Amniotic epithelial cell (primary cell): Measurements from ENCODE around the gene IL22RA1.

ENCODE experiments used
- DNase-seq: peaks from one replicate; pipeline ENCODE4 v3.0.0-alpha.2; 2010; ENCODE audit warnings: low read depth

Gene IL22RA1

DNA sequence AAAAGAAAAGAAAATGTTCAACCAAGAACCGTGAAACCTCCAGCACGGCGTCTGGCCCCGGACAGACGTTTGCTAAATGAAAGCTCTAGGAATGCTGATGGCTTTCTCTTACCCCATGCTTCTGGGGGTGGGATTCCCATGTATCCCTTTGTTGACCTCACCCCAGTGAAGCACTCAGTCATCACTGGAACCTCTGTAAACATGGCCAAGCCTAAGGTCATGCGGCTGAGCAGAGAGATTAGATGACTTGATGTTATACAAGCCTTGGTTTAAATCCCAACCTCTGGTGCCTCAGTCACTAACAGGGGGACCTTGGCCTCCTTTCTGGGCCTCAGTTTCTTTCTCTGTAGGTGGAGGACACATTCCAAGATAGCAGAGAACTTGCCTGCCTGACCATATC lies 28.2 kb downstream of the IL22RA1 start:
- no peak for DNase-seq

DNA sequence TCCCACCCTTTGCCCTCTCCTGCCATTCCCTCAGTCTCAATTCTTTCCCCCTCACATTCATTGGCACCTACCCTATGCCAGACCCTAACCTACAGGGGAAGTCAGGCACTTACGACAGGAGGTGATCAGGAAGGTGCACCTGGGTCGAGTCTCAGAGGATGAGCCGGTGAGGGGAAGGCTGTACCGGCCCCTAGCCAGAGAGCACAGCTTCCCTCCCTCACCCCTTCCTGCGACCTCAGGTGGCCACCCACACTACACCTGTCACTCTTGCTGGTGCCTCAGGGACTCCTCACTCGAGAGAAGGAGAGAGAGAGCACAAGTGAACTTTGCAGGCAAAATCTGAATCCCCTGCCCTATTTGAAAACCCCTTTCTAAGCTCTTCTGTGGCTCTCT lies 29.3 kb downstream of the IL22RA1 start:
- DNase-seq: no peak

DNA sequence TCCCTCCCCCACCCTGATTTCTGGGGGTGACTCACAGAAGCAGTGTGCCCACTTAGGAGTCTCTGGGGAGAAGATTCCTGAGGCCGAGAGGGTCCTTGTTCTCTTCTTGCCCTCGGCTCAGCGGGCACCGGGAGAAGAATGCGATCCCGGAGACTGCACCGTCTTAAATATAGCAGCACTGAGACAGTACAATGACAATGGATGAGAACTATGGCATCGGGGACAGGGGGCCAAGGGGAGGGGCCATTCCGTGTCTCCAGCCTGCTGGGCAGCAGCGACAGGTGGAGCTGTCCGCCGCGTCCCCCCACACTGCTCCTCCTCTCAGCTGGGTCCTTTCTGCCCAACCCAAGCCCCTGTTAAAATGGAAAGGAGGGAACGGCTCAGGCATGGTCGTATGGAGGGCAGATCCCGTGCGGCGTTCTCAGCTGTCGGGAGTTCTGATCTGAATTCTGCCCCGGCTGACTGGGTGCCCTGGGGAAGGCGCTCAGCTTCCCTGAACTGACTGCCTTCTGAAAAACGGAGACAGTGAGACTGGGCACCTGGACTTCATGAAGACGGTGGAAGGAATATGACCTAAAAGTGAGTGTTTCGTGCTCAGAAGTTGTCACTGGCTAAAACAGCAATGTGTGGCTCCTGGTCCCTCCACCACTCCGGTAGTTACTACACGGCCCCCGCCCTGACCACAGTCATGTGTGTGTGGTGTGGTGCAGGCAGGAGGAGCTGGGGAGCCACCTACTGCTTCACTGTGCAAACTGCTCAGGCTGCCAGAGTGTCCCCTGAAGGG lies 30.8 kb downstream of the IL22RA1 start, which contains the start of gene MYOM3:
MYOM3 (minus strand) TSS at position 140 of the 784 bp plus-strand sequence. CDS start 3,499 bp downstream, outside the sequence.
- DNase-seq: peak; percentile 73

GRCh38 chr1:24111262-24111995 lies 31.5 kb downstream of the IL22RA1 start:
- DNase-seq: peak; percentile 45

DNA sequence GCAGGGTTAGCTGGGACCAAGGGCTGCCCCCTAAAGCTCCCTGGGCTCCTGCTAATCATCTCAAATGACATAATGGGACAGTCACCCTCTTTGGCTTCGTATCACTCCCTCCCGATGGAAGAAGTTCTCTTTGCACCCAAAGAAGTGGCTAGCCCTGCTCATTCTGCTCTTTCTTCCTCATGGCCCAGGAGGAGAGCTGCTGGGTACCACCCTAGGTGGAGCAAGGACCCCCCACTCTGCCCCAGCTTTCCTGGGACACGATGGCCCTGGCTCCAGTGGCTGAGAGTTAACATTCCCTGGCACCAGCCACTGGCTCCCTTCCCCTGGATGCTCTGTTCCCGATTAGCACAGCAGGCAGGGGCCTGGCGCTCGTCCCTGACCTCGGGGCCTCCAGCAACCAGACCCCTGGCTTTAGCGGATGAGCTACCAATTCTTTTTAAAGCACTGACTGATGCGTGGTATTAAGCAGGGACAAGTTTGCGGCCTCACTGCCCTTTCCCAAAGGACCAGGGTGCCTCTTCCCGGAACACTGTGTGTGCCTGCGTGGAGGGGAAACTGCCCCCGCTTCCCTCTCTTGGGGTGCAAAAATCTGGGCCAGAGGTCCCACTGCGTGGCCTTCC lies 32.2 kb downstream of the IL22RA1 start:
- no peak for DNase-seq

GRCh38 chr1:24109686-24110475 lies 33.1 kb downstream of the IL22RA1 start:
- DNase-seq: no peak

DNA sequence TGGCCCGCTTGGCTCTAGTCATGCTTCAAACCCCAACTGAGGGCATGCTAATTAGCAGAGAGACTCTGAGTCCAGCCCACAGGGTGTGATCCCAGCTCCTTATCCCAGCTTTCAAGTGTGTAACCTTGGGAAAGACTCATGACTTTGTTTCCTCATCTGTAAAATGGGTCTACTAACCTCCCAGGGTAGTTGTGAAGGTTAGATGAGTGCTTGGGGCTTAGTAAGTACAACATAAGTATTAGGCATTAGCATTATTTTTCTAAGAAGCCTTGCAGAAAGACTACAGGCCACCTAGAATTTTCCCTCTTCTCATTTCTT lies 33.8 kb downstream of the IL22RA1 start:
- no peak for DNase-seq

DNA sequence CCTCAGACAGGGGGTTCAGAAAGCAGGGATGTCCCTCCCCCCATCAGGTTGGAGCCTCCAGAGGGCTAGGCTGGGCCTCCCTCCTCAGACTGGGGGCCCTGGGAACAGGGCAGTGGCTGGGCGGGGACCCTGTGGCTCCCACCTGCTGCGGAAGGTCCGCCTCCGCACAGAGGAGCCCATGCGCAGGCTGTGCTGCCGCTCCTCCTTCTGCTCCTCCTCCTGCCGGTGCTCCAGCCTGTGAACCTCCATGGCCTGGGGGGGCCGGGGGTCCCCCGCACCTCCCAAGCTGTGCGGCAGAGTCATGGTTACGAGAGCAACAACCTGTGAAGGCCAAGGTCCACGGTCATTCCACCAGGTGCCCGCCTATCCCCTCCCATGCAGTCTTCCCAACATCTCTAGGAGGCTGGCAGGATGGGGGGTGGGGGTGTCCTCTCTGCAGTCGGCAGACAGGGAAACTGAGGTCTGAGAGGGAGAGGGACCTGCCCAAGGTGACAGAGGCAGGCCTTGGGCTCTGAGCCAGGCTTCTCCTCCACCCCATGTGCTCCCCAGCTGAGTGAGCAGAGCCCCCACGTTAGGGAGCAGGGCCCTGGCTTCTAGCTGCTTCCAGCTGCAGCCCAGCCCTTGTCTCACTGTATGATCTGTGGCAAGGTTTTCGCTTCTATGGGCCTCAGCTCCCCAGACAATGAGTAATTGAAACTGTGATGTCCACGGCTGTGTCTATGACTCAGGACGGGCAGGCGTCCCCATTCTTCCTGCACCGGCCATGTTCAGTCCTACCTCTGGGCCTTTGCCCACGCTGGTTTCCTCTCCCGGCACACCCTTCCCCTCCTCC lies 34.4 kb downstream of the IL22RA1 start:
- DNase-seq: peak; percentile 83

- DNase-seq: peak; percentile 74
Measured at GRCh38 chr1:24107462-24108138, 35.3 kb downstream of the IL22RA1 start.

GRCh38 chr1:24105368-24106160 lies 37.4 kb downstream of the IL22RA1 start:
- DNase-seq: no peak

DNA sequence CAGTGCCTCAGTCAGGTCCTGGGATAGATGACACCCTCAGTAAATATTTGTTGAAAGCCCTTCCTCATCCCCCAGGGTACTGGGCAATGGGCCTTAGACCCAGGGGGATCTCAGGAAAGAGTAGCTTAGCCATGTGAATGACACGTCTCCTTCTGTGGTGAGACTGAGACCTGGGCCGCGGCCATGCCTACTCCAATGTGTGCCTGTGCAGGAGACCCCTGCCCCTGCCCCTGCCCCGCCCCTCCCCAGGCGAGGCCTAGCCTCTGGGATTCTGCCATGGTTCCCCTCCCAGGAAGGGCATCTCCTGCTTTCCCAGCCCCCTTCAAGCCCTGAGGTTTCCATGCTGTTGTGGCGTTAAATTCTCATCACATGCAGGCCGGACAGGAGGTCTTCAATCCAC lies 38.1 kb downstream of the IL22RA1 start:
- DNase-seq: no peak

DNA sequence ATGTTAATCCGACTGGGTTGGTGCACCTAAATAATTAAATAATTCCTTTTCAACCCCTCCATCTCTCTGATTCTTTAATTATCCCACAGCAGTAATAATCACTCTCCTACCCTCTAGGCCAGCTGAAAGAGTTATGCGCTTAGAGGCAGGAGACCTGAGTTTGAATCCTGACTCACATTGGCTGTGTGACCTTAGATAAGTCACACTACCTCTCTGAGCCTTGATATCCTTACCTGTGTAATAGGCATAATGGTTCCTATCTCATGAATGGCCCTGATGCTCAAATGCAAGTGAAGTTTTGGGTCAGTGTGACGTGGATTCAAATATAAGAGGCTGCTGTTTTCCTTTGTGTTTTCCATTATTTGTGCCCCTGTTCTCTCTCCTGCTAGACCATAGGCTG lies 39.1 kb downstream of the IL22RA1 start:
- DNase-seq: no peak

- no peak for DNase-seq
Measured at GRCh38 chr1:24103408-24103807, 39.5 kb downstream of the IL22RA1 start.

- DNase-seq: no peak
Measured at GRCh38 chr1:24102961-24103360, 40.0 kb downstream of the IL22RA1 start.

- DNase-seq: no peak
Measured at GRCh38 chr1:24101796-24102586, 40.9 kb downstream of the IL22RA1 start.

DNA sequence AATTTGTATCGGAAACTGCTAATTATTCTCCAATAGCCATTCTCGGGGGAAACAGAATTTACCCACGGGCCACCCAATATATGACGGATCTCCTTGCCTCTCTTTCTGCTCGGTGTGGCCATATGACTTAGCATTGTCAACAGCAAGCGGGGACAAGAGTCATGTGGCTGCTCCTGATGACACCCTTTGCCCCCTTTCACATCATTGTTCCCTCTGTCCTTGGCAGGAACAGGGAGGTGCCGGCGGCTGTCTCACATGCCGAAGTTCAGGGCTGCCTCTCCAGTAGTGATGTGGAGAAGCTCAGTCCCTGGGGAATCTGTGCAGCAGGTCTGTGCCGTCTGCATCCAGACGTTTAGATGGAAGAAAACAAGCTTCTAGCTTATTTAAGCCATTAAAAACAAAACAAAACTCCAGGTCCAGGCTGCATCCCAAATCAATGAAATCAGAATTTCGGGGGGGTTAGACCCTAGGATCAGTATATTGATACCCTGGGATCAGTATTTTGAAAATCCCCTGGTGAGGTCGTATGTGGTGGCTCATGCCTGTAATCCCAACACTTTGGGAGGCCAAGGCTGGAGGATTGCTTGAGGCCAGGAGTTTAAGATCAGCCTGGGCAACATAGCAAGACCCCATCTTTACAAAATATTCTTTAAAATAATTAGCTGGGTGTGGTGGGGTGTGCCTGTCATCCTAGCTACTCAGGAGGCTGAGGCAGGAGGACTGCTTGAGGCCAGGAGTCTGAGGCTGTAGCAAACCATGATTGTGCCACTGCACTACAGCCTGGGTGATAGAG lies 41.8 kb downstream of the IL22RA1 start:
- DNase-seq: no peak

GRCh38 chr1:24098943-24099638 lies 43.8 kb downstream of the IL22RA1 start:
- DNase-seq: no peak

DNA sequence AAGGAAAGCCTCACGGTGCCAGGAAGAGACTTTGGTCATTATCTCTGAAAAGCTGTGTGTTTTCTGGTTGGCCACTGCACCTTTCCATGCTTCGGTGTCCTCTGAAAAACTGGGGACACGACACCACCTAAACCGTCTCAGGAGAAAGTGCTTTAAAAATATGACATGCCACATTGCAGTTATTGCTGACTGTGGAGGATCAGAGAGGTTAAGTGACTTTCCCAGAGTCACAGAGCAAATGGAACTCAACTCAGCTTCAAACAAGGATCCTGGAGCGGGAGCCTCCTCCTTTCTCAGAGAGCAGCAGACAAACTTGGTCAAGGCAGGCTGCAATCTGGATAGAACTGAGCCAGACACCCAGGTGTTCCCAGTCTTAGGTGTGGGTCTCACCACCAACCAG lies 44.8 kb downstream of the IL22RA1 start:
- no peak for DNase-seq
